ENCODE results near the gene CRTC1. TPM values are rescaled to one million over a fixed set of nuclear protein-coding genes. Genes with fewer than 3 reads are reported as not detected.

CRTC1 gene
- total RNA-seq, 1 donor: 2.4 TPM

DNA sequence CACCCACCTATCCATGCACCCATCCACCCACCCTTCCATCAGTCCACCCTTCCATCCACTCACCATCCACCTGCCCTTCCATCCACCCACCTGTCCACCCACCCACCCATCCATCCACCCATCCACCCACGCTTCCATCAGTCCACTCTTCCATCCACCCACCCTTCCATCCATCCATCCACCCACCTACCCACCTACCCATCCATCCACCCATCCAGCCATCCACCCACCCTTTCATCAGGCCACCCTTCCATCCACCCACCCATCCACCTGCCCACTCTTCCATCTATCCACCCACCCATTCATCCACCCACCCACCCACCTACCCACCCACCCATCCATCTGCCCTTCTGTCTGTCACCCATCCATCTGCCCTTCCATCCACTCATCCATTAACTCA, 29.6 kb upstream of the CRTC1 start:
- no peak overlapping the region for H3K4me3 ChIP-seq (ENCODE audit: low read depth, low read length)
- TF ChIP-seq, protein P1, sequence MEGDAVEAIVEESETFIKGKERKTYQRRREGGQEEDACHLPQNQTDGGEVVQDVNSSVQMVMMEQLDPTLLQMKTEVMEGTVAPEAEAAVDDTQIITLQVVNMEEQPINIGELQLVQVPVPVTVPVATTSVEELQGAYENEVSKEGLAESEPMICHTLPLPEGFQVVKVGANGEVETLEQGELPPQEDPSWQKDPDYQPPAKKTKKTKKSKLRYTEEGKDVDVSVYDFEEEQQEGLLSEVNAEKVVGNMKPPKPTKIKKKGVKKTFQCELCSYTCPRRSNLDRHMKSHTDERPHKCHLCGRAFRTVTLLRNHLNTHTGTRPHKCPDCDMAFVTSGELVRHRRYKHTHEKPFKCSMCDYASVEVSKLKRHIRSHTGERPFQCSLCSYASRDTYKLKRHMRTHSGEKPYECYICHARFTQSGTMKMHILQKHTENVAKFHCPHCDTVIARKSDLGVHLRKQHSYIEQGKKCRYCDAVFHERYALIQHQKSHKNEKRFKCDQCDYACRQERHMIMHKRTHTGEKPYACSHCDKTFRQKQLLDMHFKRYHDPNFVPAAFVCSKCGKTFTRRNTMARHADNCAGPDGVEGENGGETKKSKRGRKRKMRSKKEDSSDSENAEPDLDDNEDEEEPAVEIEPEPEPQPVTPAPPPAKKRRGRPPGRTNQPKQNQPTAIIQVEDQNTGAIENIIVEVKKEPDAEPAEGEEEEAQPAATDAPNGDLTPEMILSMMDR (IDR thresholded peaks at IDR 0.05; ENCODE audit: insufficient read depth, low read length): no peak
- DNase-seq (ENCODE audit: low read depth): no peak

DNA sequence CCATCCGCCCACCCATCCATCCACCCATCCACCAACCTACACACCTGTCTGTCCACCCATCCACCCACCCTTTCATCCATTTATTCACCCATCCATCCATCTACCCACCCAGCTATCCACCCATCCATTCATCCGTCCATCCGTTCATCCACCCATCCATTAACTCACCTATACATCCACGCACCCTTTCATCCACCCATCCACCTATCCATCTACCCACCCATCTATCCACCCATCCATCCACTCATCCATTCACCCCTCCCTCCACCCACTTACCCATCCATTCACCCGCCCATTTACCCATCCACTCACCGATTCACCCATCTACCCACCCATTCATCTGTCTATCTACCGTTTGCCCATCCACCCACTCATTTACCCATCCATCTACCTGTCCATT, 29.0 kb upstream of the CRTC1 start:
- TF ChIP-seq, protein P1 (IDR thresholded peaks at IDR 0.05; ENCODE audit: insufficient read depth, low read length): no peak
- H3K4me3 ChIP-seq (ENCODE audit: low read depth, low read length): no peak overlapping the region
- no peak for DNase-seq (ENCODE audit: low read depth)

DNA sequence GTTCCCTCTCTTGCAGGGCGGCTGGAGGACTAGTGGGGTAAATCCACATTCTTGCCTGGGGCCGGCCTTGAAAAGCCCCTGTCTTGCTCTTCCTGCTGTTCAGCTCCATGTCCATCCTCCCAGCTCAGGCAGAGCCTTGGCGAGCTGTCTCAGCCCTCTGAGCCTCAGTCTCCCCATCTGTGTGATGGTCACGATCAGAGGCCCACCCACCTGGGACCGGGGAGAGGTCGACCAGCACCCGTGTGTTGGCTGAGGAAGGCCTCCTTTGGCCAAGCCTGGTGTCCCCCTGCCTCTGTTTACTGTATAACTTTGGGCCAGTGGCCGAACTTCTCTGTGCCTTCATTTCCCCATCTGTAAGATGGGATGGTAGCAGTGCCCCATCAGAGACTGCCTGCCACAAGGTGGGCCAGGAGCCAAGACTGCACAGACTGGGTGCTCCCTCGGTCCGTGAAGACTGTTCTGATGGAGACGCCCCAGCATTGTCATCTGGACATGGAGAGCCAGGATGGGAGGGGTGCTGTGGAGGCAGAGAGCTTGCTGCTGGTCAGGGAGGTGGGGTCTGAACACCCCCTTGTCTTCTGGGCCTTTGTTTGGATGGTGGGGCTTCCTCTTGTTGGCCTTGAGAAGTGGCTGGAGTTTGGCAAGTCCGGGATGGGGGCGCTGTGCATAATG, 28.2 kb upstream of the CRTC1 start:
- no peak overlapping the region for H3K4me3 ChIP-seq (ENCODE audit: low read depth, low read length)
- DNase-seq (ENCODE audit: low read depth): no peak
- TF ChIP-seq, protein P1 (IDR thresholded peaks at IDR 0.05; ENCODE audit: insufficient read depth, low read length): no peak

DNA sequence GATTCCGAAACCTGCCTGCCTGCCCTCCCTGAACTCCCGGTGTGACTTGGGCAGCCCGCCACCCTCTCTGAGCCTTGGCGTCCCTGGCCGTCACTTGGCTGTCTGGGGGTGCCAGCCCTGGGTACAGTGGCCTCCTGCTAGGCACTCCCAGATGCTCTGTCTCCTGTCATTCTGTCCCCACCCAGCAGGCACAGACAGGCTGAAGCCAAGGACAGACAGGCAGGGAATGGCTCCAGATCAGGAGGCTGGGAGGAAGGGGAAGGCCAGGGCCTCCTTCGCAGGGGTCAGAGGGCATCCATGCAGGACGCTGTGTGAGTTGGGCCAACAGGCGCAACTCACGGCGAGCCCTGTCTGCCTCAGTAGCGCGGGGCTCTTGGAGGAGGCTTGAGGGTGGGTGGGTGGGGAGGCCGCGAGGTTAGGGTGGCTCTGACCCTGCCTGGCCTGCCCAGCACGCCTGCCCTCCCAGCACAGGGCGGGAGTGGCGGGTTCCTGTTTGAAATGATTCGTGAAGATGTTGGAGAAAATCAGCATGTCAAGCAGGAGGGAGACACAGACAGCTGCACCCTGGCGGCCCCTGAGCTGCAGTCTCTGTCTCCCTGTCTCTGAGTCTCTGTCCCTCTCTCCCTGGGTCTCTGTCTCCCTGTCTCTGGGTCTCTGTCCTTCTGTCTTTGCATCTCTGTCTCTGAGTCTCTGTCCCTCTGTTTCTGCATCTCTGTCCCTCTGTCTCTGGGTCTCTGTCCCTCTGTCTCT, 27.0 kb upstream of the CRTC1 start:
- H3K4me3 ChIP-seq (ENCODE audit: low read depth, low read length): no peak overlapping the region
- no peak for DNase-seq (ENCODE audit: low read depth)
- TF ChIP-seq, protein P1 (IDR thresholded peaks at IDR 0.05; ENCODE audit: insufficient read depth, low read length): no peak

DNA sequence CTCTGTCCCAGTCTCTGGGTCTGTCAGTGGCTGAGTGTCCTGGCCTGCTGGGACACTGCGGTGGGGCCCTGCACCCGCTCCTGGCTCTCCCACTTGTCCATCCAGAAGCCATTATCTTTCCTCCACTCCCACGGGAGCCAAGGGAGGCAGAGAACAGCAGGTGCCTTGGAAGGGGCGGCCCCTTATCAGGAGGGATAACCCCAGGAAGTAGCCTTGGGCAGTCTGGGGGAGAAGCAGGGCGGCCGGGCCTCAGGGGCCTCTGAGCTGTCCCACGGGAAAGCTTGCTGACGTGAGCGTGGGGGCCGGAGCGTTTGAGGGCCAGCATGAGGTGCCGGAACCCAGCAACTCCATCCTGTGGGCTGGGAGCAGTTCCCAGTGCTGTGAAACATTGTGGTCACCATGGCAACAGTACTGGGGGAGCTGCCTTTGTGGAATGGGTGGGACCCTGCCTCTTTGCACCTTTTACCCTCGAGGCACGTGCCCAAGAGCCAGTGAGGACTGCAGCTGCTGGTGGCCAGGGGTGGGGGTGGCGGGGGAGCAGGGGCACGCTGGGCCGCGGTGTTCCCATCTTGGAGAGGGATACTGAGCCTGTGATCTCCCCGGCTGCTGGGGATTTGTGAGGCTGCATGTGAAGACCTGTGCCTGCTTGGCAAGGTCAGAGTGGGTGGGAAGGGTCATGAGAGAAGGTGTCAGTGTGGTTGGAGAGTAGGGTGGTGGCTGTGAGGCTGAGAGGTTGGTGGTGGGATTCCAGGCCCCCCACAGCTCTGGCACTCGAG, 25.7 kb upstream of the CRTC1 start:
- no peak overlapping the region for H3K4me3 ChIP-seq (ENCODE audit: low read depth, low read length)
- TF ChIP-seq, protein P1 (IDR thresholded peaks at IDR 0.05; ENCODE audit: insufficient read depth, low read length): no peak
- DNase-seq (ENCODE audit: low read depth): peak; percentile 81

DNA sequence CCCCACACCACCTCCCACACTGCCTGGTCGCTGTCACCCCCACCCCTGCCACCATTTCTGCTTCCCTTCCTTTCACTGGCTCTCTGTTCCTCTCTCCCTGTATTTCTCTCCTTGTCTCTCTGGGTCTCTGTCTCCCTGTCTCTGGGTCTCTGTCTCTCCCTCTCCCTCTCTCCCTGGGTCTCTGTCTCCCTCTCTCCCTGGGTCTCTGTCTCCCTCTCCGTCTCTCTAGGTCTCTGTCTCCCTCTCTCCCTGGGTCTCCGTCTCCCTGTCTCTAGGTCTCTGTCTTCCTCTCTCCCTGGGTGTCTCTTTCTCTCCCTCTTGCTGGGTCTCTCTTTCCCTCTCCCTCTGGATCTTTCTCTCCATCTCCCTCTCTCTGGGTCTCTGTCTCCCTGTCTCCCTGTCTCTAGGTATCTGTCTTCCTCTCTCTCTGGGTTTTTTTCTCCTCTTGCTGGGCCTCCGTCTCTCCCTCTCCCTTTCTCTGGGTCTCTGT, 25.1 kb upstream of the CRTC1 start:
- DNase-seq (ENCODE audit: low read depth): no peak
- TF ChIP-seq, protein P1 (IDR thresholded peaks at IDR 0.05; ENCODE audit: insufficient read depth, low read length): no peak
- H3K4me3 ChIP-seq (ENCODE audit: low read depth, low read length): no peak overlapping the region

Data from fibroblast of the aortic adventitia (primary cell).